Dermis blood vessel endothelial cell (primary cell): ENCODE data around the gene SCAND1. TPM values are rescaled to one million over a fixed set of nuclear protein-coding genes. Genes with fewer than 3 reads are reported as not detected.

Experiments used
- DNase-seq: peaks from one replicate; pipeline ENCODE4 v3.0.0; 2010
- total RNA-seq: library from RNA; depleted of rRNA; stranded (reverse); fragments of >200 nt; gene quantifications from 2 replicates; pipeline ENCODE4 v1.2.3, GENCODE V29; 2014

The SCAND1 gene
- total RNA-seq, 1 donor from 2014 or later: 89.0 TPM

GRCh38 chr20:35904982-35905663, 49.2 kb downstream of the SCAND1 start:
- DNase-seq: no peak

DNA sequence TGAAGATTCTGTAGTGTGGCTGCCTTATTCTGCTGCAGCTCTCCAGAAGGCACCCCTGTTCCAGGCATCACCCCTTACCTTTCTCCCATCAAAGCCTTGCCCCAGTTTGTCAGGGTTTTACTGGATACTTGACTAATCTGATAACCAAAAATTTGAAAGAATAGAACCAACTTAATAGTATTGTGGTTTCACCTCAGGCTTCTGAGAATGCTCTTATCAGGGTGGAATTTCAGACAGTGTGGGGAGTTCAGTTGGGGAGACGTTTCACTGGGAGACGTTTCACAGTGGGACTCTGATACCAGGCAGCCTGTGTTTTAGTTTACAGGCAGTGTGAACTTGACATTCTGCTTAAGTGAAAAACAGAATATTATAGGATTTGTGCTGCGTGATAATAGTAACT, 50.5 kb downstream of the SCAND1 start:
- DNase-seq: no peak

Other genes starting within 250 kb of the SCAND1 start
- gene RBM39, start 212.2 kb downstream of the SCAND1 start, total RNA-seq: 250 and 362 TPM in 2 replicates
- gene PHF20, start 182.5 kb downstream of the SCAND1 start, total RNA-seq: 38.4 and 41.5 TPM in 2 replicates
- 2.8 and 5.3 TPM in 2 replicates for gene CNBD2, start 14.1 kb upstream of the SCAND1 start, total RNA-seq
- gene EPB41L1, start 200.2 kb upstream of the SCAND1 start, total RNA-seq: 16.0 and 21.1 TPM in 2 replicates